Measurements from ENCODE around the gene EWSR1. TPM values are rescaled to one million over a fixed set of nuclear protein-coding genes. Genes with fewer than 3 reads are reported as not detected.
A peak's percentile ranks its signal among the peaks of the same experiment; 100 is the strongest.

Gene EWSR1
- total and polyA plus RNA-seq, 2 of the 4 experiments (the other 2 are of a cell fraction): 243 to 518 TPM

DNA sequence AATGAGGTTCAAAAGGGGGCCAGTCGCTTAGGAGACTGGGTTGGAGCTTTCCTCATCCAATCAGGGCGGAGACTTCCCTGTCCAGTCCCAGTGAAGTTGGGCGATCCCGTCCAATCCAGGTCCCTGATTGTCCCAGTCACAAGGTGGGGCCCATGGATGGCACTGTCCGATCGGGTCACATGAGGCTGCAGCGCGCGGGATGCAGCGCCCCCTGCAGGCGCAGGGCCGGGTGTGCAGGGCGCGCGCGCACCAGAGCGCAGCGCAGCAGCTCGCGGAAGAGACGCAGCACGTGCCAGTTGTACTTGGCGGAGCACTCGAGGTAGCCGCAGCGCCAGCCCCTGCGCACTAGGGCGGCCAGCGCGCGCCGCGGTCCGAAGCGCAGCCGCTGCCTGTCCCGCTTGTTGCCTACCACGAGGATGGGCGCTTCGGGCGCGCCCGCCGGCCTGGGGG is 45.1 kb downstream of the EWSR1 start:
- peaks cover 31% of the 10 kb centered on the region for H4K20me1 ChIP-seq (ENCODE audit: insufficient read depth, low read length)
- POLR2A ChIA-PET (ENCODE audit: unreplicated experiment): interaction anchor here (0.6 kb wide), 1 partner anchor 1267 kb away, joined by 3 read pairs; no protein-coding TSS in a partner anchor
- WGBS, 2 experiments (ENCODE audit: extremely low coverage in 2 of 2, insufficient read length in 1 of 2): 33% methylated on average over 18 of the region's 44 CpGs; no CpG with 5 or more reads in 1 of the 2 experiments

More for the DNA sequence above, 45.1 kb downstream of the EWSR1 start:
- Histone ChIP-seq H3K9ac (ENCODE audit: low read depth, low read length) (no peak overlapping the region), H3K23ac (ENCODE audit: low read depth, low read length) (no peak overlapping the region), H3K9me1 (ENCODE audit: insufficient read depth, low read length) (0 out of 2 replicates have a peak, but pooled peaks cover 5% of the 10 kb centered on the region), H3K4ac (ENCODE audit: low read depth, low read length) (no peak overlapping the region), H3K56ac (ENCODE audit: extremely low read depth, insufficient read depth, low read length) (no peak overlapping the region), H3K14ac (replicated peaks; ENCODE audit: low read depth, low read length) (no peak overlapping the region), H4K8ac (ENCODE audit: low read depth in 2 of 2, low read length in 2 of 2) (no peak overlapping the region), H3K4me2 (ENCODE audit: low read depth, low read length) (no peak overlapping the region), H3K27me3 (ENCODE audit: control insufficient read depth, insufficient read depth, low read length) (peaks cover 44% of the 10 kb centered on the region), H3K27ac (ENCODE audit: insufficient read depth, low read length) (no peak overlapping the region), H2BK15ac (ENCODE audit: low read depth, low read length) (no peak overlapping the region), H2BK20ac (ENCODE audit: low read depth, low read length) (no peak overlapping the region), H2AK5ac (ENCODE audit: low read depth, low read length) (no peak overlapping the region), H3K9me3 (ENCODE audit: control insufficient read depth, insufficient read depth, low read length) (no peaks in the 10 kb centered on the region), H2AK9ac (replicated peaks; ENCODE audit: low read depth, low read length, poor library complexity) (no peak overlapping the region), H4K5ac (ENCODE audit: low read depth, low read length) (no peak overlapping the region), H3K4me1 (ENCODE audit: control insufficient read depth, insufficient read depth, low read length) (peaks cover 11% of the 10 kb centered on the region), H3K36me3 (ENCODE audit: control insufficient read depth, insufficient read depth, low read length) (peaks cover 2% of the 10 kb centered on the region; the same call in 1 of the 2 replicates), H4K91ac (ENCODE audit: insufficient read depth, low read depth, low read length) (no peak overlapping the region), H3K79me1 (ENCODE audit: low read depth in 1 of 2, low read length in 2 of 2) (peaks cover 0 to 31% of the 10 kb centered on the region in 2 experiments; a peak in 3 of 4 replicates), H3K4me3 (ENCODE audit: insufficient read depth, low read depth, low read length) (no peak overlapping the region), H3K18ac (ENCODE audit: low read depth, low read length) (no peak overlapping the region), H2AFZ (replicated peaks; ENCODE audit: low read length, poor library complexity) (no peak overlapping the region), H2BK5ac (ENCODE audit: low read depth, low read length, poor library complexity, severe bottlenecking) (no peak overlapping the region), H2BK120ac (ENCODE audit: low read depth, low read length) (no peak overlapping the region)
- dilution Hi-C loops (cut with HindIII; ENCODE audit: low sequenced_read_pairs, unreplicated experiment) (no loop called here), in situ Hi-C loops (cut with MboI; ENCODE audit: low sequenced_read_pairs) (no loop called here), intact Hi-C loops (cut with micrococcal nuclease) (no loop called here)
- BruUV-seq (replicated peaks): no TSS peak
- CTCF ChIA-PET: interaction anchor here (0.9 kb wide), 1 partner anchor 8 kb away, joined by 3 read pairs; no protein-coding TSS in a partner anchor
- no peak for TF ChIP-seq CHD1 (IDR thresholded peaks at IDR 0.05; ENCODE audit: low read depth, low read length)
- TF ChIP-seq, protein P1, sequence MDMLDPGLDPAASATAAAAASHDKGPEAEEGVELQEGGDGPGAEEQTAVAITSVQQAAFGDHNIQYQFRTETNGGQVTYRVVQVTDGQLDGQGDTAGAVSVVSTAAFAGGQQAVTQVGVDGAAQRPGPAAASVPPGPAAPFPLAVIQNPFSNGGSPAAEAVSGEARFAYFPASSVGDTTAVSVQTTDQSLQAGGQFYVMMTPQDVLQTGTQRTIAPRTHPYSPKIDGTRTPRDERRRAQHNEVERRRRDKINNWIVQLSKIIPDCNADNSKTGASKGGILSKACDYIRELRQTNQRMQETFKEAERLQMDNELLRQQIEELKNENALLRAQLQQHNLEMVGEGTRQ (IDR thresholded peaks at IDR 0.05; ENCODE audit: low read depth, low read length): peak; percentile 66; the same call in 1 of the 2 replicates
- TF ChIP-seq BHLHE40 (IDR thresholded peaks at IDR 0.05; ENCODE audit: low read depth, low read length): peak; percentile 69
- TF ChIP-seq, protein P2, sequence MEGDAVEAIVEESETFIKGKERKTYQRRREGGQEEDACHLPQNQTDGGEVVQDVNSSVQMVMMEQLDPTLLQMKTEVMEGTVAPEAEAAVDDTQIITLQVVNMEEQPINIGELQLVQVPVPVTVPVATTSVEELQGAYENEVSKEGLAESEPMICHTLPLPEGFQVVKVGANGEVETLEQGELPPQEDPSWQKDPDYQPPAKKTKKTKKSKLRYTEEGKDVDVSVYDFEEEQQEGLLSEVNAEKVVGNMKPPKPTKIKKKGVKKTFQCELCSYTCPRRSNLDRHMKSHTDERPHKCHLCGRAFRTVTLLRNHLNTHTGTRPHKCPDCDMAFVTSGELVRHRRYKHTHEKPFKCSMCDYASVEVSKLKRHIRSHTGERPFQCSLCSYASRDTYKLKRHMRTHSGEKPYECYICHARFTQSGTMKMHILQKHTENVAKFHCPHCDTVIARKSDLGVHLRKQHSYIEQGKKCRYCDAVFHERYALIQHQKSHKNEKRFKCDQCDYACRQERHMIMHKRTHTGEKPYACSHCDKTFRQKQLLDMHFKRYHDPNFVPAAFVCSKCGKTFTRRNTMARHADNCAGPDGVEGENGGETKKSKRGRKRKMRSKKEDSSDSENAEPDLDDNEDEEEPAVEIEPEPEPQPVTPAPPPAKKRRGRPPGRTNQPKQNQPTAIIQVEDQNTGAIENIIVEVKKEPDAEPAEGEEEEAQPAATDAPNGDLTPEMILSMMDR (conservative IDR thresholded peaks at IDR 0.05; ENCODE audit: low read depth, low read length): peak; percentile 49
- TF ChIP-seq MXI1 (IDR thresholded peaks at IDR 0.05; ENCODE audit: borderline replicate concordance, low read depth, low read length): no peak
- DNase-seq (no peak), ATAC-seq (ENCODE audit: low read depth) (no peak)

Measured in IMR-90 (cell line).